Thoracic aorta (tissue), 2 donors: Measurements from ENCODE around the gene ANKRD16. TPM values are rescaled to one million over a fixed set of nuclear protein-coding genes. Genes with fewer than 3 reads are reported as not detected.
"Not testable (repeated sequence)": the region's sequence is repeated elsewhere in the genome, so short reads cannot be mapped to it uniquely, and the experiment has no call there.

Experiments used
- ATAC-seq: fragments of 150-250 bp; one replicate; pipeline ENCODE4 v1.8.0; 2017; ENCODE audit warnings: low read depth; ENCODE audit not compliant: insufficient number of reproducible peaks, low FRiP score
- DNase-seq: peaks from one replicate; pipeline ENCODE4 v3.0.0-alpha.2; 2020; ENCODE audit warnings: low spot score
- H3K27ac ChIP-seq, 2 donors: fragments of 200-600 bp; sonication (generic); 1 replicate in 1 of 2; 2 replicates in 1 of 2; pipeline ENCODE4 v1.5.1; 2016; ENCODE audit warnings: mild to moderate bottlenecking in 2 of 2, moderate library complexity in 2 of 2
- H3K27me3 ChIP-seq: fragments of 200-600 bp; sonication (generic); replicated peaks from 2 replicates; pipeline ENCODE4 v1.6.0; 2016; ENCODE audit warnings: mild to moderate bottlenecking; ENCODE audit not compliant: insufficient read depth
- H3K36me3 ChIP-seq: fragments of 200-600 bp; sonication (generic); one replicate; pipeline ENCODE4 v1.5.1; 2016
- H3K4me1 ChIP-seq, 2 donors: fragments of 200-600 bp; sonication (generic); 1 replicate in 1 of 2; 2 replicates in 1 of 2; pipeline versions ENCODE4 v1.5.1 to v1.6.0; 2016; ENCODE audit warnings: low read depth in 2 of 2, mild to moderate bottlenecking in 1 of 2; ENCODE audit not compliant: control insufficient read depth in 1 of 2
- H3K4me3 ChIP-seq: fragments of 200-600 bp; sonication (generic); 2 replicates; pipeline ENCODE4 v1.5.1; 2016; ENCODE audit warnings: mild to moderate bottlenecking
- H3K9me3 ChIP-seq: fragments of 200-600 bp; sonication (generic); 2 replicates; pipeline ENCODE4 v1.5.1; 2016
- total RNA-seq, 2 donors: library from RNA; depleted of rRNA; stranded (reverse); fragments of >200 nt; gene quantifications; one replicate each; pipeline versions ENCODE4 v1.1.0 to v1.2.3, GENCODE V29; 2016
- TF ChIP-seq, protein P1 (sequence below): fragments of 200-600 bp; sonication (generic); IDR thresholded peaks from one replicate; pipeline ENCODE4 v1.5.1; 2019; ENCODE audit warnings: antibody characterized with exemption

The ANKRD16 gene
- total RNA-seq, 2 donors from 2014 or later, result 10.4 to 15.0 TPM

DNA sequence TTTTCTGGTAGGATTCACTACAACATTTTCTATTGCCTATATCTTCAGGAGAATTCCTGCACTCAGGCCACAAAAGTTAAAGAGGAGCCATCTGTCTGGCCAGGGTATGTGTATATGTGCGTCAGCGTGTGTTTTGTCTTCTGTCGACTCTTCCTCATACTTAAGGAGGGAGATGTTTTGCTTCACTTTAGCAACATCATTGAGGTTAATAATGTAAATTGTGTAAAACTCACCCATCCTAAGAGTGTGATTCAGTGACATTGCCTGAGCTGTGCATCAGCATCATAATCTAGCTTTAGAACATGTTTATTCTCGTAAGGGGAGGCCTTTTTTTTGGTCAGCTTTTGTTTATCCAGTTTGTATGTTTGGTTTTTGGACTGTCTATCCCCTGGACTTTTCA lies 24.0 kb upstream of the ANKRD16 start:
- Histone ChIP-seq H3K4me3 (no peak overlapping the region), H3K27me3 (no peaks in the 10 kb centered on the region), H3K27ac (no peak overlapping the region), H3K36me3 (peaks cover 86% of the 10 kb centered on the region), H3K4me1 (no peaks in the 10 kb centered on the region), H3K9me3 (no peaks in the 10 kb centered on the region)
- ATAC-seq, result no peak
- TF ChIP-seq, protein P1, sequence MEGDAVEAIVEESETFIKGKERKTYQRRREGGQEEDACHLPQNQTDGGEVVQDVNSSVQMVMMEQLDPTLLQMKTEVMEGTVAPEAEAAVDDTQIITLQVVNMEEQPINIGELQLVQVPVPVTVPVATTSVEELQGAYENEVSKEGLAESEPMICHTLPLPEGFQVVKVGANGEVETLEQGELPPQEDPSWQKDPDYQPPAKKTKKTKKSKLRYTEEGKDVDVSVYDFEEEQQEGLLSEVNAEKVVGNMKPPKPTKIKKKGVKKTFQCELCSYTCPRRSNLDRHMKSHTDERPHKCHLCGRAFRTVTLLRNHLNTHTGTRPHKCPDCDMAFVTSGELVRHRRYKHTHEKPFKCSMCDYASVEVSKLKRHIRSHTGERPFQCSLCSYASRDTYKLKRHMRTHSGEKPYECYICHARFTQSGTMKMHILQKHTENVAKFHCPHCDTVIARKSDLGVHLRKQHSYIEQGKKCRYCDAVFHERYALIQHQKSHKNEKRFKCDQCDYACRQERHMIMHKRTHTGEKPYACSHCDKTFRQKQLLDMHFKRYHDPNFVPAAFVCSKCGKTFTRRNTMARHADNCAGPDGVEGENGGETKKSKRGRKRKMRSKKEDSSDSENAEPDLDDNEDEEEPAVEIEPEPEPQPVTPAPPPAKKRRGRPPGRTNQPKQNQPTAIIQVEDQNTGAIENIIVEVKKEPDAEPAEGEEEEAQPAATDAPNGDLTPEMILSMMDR, result no peak
- no peak for DNase-seq

- ATAC-seq (no peak), DNase-seq (no peak)
- no peak overlapping the region for H3K27ac ChIP-seq
- TF ChIP-seq, protein P1, result no peak
- no peaks in the 10 kb centered on the region for H3K4me1 ChIP-seq
- H3K4me3 ChIP-seq, result no peak overlapping the region
- H3K9me3 ChIP-seq, result no peaks in the 10 kb centered on the region
- H3K36me3 ChIP-seq, result peaks cover 69% of the 10 kb centered on the region
- H3K27me3 ChIP-seq, result no peaks in the 10 kb centered on the region
Observed at GRCh38 chr10:5911670-5912069, 22.0 kb upstream of the ANKRD16 start.

DNA sequence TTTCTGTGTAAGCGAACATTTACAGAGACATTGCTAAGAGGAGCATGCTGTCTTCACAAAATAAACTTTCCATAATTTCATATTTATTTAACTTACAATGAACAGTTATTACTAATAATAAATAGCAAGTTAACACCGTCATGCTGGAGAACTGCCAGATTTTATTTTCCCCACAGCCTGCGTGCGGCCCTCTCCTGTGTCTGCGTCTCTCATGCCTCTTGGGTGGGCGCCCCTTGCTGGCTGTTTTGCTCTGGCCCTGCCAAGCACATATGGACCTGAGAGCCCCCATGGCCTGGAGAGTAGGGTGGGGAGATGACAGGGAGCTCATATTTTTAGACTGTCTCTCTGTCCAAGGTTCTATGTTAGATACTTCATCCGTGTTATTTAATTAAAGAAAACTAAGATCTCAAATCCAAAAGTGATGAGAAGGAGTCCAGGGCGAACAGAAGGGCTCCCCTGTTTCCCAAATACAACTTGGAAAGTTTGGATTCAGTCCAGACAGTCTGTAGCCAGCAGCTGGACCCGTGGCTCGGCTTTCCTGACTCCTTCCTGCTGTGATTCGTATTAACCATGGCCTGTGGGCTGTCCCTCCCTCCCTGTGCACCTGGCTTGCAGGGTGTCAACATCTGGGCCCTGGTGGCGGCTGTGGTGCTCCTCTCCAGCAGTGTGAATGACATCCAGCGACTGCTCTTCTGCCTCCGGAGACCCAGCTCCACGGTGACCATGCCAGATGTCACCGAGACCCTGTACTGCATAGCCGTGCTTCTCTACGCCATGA lies 20.8 kb upstream of the ANKRD16 start:
- Histone ChIP-seq H3K36me3 (peaks cover 65% of the 10 kb centered on the region), H3K4me1 (no peaks in the 10 kb centered on the region), H3K9me3 (no peaks in the 10 kb centered on the region), H3K4me3 (no peak overlapping the region), H3K27ac (no peak overlapping the region), H3K27me3 (no peaks in the 10 kb centered on the region)
- TF ChIP-seq, protein P1, result no peak
- no peak for DNase-seq
- no peak for ATAC-seq

- H3K36me3 ChIP-seq, result peaks cover 48% of the 10 kb centered on the region
- H3K27ac ChIP-seq, ATAC-seq, H3K9me3 ChIP-seq, H3K27me3 ChIP-seq, DNase-seq, H3K4me1 ChIP-seq, H3K4me3 ChIP-seq: not testable (repeated sequence)
Observed at GRCh38 chr10:5908676-5909075, 19.0 kb upstream of the ANKRD16 start.

GRCh38 chr10:5906651-5907050 lies 17.0 kb upstream of the ANKRD16 start:
- no peak for DNase-seq
- no peaks in the 10 kb centered on the region for H3K27me3 ChIP-seq
- H3K36me3 ChIP-seq, result peaks cover 36% of the 10 kb centered on the region
- no peaks in the 10 kb centered on the region for H3K9me3 ChIP-seq
- H3K4me1 ChIP-seq, result no peaks in the 10 kb centered on the region
- TF ChIP-seq, protein P1, result no peak
- no peak overlapping the region for H3K27ac ChIP-seq
- no peak overlapping the region for H3K4me3 ChIP-seq
- ATAC-seq, result no peak
